Smooth muscle cell of the brain vasculature (primary cell): ENCODE measurements around the gene LST1.

Source experiments
- DNase-seq: peaks from one replicate; pipeline ENCODE4 v3.0.0-alpha.2; 2012; ENCODE audit warnings: low read depth, low spot score

Gene LST1

GRCh38 chr6:31619805-31620585 is 33.9 kb downstream of the LST1 start:
- peak; percentile 99 for DNase-seq

GRCh38 chr6:31620586-31621319 is 34.7 kb downstream of the LST1 start, which contains the start of gene PRRC2A:
Gene PRRC2A, plus strand, starts transcription at chr6:31620715. Its CDS starts 2,075 bp downstream, at chr6:31622790.
- DNase-seq = no peak

- no peak for DNase-seq
Measured at GRCh38 chr6:31621320-31621939, 35.4 kb downstream of the LST1 start.

GRCh38 chr6:31621991-31622390 is 35.9 kb downstream of the LST1 start:
- no peak for DNase-seq

GRCh38 chr6:31622684-31623091 is 36.6 kb downstream of the LST1 start:
- DNase-seq = no peak

- no peak for DNase-seq
Measured at GRCh38 chr6:31624070-31624469, 38.0 kb downstream of the LST1 start.

- DNase-seq = no peak
Measured at GRCh38 chr6:31626952-31627351, 40.9 kb downstream of the LST1 start.

GRCh38 chr6:31627690-31628287 is 41.7 kb downstream of the LST1 start:
- no peak for DNase-seq

GRCh38 chr6:31629014-31629413 is 42.9 kb downstream of the LST1 start:
- no peak for DNase-seq

GRCh38 chr6:31630177-31630934 is 44.3 kb downstream of the LST1 start:
- DNase-seq = no peak

GRCh38 chr6:31631209-31631608 is 45.1 kb downstream of the LST1 start:
- no peak for DNase-seq

- DNase-seq = no peak
Measured at GRCh38 chr6:31631681-31632278, 45.7 kb downstream of the LST1 start.

- DNase-seq = no peak
Measured at GRCh38 chr6:31632279-31632946, 46.3 kb downstream of the LST1 start.

- no peak for DNase-seq
Measured at GRCh38 chr6:31633447-31633846, 47.4 kb downstream of the LST1 start.

GRCh38 chr6:31634131-31634530 is 48.1 kb downstream of the LST1 start:
- DNase-seq = no peak

GRCh38 chr6:31634969-31635575 is 49.0 kb downstream of the LST1 start:
- DNase-seq = no peak

GRCh38 chr6:31636698-31637596 is 50.9 kb downstream of the LST1 start:
- DNase-seq = no peak
